Inflammatory macrophage (primary cell): Measurements from ENCODE around the gene HIF1AN.
A peak's percentile ranks its signal among the peaks of the same experiment; 100 is the strongest.
"Not testable (repeated sequence)": the region's sequence is repeated elsewhere in the genome, so short reads cannot be mapped to it uniquely, and the experiment has no call there.

Experiments used
- DNase-seq, 2 donors: peaks; one replicate each; pipeline ENCODE4 v3.0.0-alpha.2; 2020 to 2022

The HIF1AN gene

GRCh38 chr10:100567826-100568225 lies 32.1 kb downstream of the HIF1AN start:
- no peak for DNase-seq

- DNase-seq = no peak
Measured at GRCh38 chr10:100568912-100569311, 33.2 kb downstream of the HIF1AN start.

GRCh38 chr10:100569687-100570481 lies 34.1 kb downstream of the HIF1AN start:
- no peak for DNase-seq

- no peak for DNase-seq
Measured at GRCh38 chr10:100570506-100570905, 34.8 kb downstream of the HIF1AN start.

GRCh38 chr10:100571084-100571856 lies 35.5 kb downstream of the HIF1AN start:
- no peak for DNase-seq

- DNase-seq = not testable (repeated sequence)
Measured at GRCh38 chr10:100575146-100575545, 39.4 kb downstream of the HIF1AN start.

- no peak for DNase-seq
Measured at GRCh38 chr10:100575585-100576281, 40.0 kb downstream of the HIF1AN start.

- no peak for DNase-seq
Measured at GRCh38 chr10:100576282-100576635, 40.5 kb downstream of the HIF1AN start.

- peak; percentile 13 to 48 for DNase-seq
Measured at GRCh38 chr10:100579261-100580090, 43.7 kb downstream of the HIF1AN start.

- no peak for DNase-seq
Measured at GRCh38 chr10:100586959-100587358, 51.2 kb downstream of the HIF1AN start.

GRCh38 chr10:100598166-100598565 lies 62.4 kb downstream of the HIF1AN start:
- no peak for DNase-seq

- peak; percentile 41 to 61 for DNase-seq
Measured at GRCh38 chr10:100600218-100600617, 64.5 kb downstream of the HIF1AN start.

GRCh38 chr10:100607439-100607838 lies 71.7 kb downstream of the HIF1AN start:
- DNase-seq = no peak
